HepG2 (cell line): ENCODE data around the gene NR2F6. TPM values are rescaled to one million over a fixed set of nuclear protein-coding genes. Genes with fewer than 3 reads are reported as not detected.

Source experiments
- FOXP1 ChIP-seq, 2 experiments: fragments of 450-650 bp in 1 of 2; IDR thresholded peaks; 2 replicates each; pipeline ENCODE4 v1.6.1; 2017 to 2018; ENCODE audit warnings: antibody characterized with exemption in 1 of 2
- GFI1 ChIP-seq: sonication (generic); formaldehyde crosslinking; IDR thresholded peaks from 2 replicates; pipeline ENCODE4 v1.5.0; 2020; ENCODE audit warnings: missing genetic modification reagents, mild to moderate bottlenecking, borderline replicate concordance
- NR2F6 ChIP-seq, 2 experiments: IDR thresholded peaks; 2 replicates each; pipeline ENCODE4 v1.6.1; 2016; ENCODE audit warnings: antibody characterized with exemption in 1 of 2, mild to moderate bottlenecking in 1 of 2
- RFXANK ChIP-seq: IDR thresholded peaks from 2 replicates; pipeline ENCODE4 v1.6.1; 2016
- SRSF4 ChIP-seq: fragments of 200-400 bp; formaldehyde crosslinking; IDR thresholded peaks from one replicate; pipeline ENCODE4 v1.6.1; 2018; ENCODE audit warnings: mild to moderate bottlenecking, low read depth, low read length, moderate library complexity; ENCODE audit not compliant: poor library complexity, severe bottlenecking
- ZNF629 ChIP-seq: sonication (generic); formaldehyde crosslinking; conservative IDR thresholded peaks from 2 replicates; pipeline ENCODE4 v1.5.0; 2020; ENCODE audit warnings: missing genetic modification reagents
- polyA plus RNA-seq, 8 experiments: library from polyadenylated mRNA; depleted of rRNA in 3 of 8; stranded (reverse) in 7 of 8; unstranded in 1 of 8; fragments of >200 nt; fragmentation: Illumina TruSeq in 4 of 8; extraction: Trizol in 4 of 8; gene quantifications; 2 replicates each; pipeline versions ENCODE4 v1.2.1 to v1.2.3, GENCODE V29; 2011 to 2016; ENCODE audit warnings: low read depth in 4 of 8, missing spikeins in 1 of 8, mixed read lengths in 1 of 8; ENCODE audit not compliant: insufficient read depth in 1 of 8
- total RNA-seq, 5 experiments: library from RNA; depleted of rRNA; stranded (reverse); fragments of >200 nt; fragmentation: Illumina TruSeq; extraction: Trizol; gene quantifications; 2 replicates each; pipeline ENCODE4 v1.2.3, GENCODE V29; 2016; ENCODE audit warnings: low read depth in 1 of 5
- TF ChIP-seq, protein P1 (sequence below): sonication (generic); formaldehyde crosslinking; IDR thresholded peaks from 2 replicates; pipeline ENCODE4 v1.9.0; 2021; ENCODE audit warnings: mild to moderate bottlenecking, missing genetic modification reagents
- TF ChIP-seq, protein P2 (sequence below): sonication (generic); formaldehyde crosslinking; IDR thresholded peaks from 2 replicates; pipeline ENCODE4 v1.5.0; 2020; ENCODE audit warnings: mild to moderate bottlenecking, missing genetic modification reagents, borderline replicate concordance
- TF ChIP-seq, protein P3 (sequence below): IDR thresholded peaks from 2 replicates; pipeline ENCODE4 v1.6.1; 2018; ENCODE audit warnings: missing genetic modification reagents
- TF ChIP-seq, protein P4 (sequence below): sonication (generic); formaldehyde crosslinking; IDR thresholded peaks from 2 replicates; pipeline ENCODE4 v1.5.0; 2020; ENCODE audit warnings: missing genetic modification reagents, mild to moderate bottlenecking, borderline replicate concordance

The NR2F6 gene
- total and polyA plus RNA-seq, 2 of the 13 experiments (the other 11 are each of a cell fraction or from before 2014, with no cell fraction given): 30.9 to 72.4 TPM

DNA sequence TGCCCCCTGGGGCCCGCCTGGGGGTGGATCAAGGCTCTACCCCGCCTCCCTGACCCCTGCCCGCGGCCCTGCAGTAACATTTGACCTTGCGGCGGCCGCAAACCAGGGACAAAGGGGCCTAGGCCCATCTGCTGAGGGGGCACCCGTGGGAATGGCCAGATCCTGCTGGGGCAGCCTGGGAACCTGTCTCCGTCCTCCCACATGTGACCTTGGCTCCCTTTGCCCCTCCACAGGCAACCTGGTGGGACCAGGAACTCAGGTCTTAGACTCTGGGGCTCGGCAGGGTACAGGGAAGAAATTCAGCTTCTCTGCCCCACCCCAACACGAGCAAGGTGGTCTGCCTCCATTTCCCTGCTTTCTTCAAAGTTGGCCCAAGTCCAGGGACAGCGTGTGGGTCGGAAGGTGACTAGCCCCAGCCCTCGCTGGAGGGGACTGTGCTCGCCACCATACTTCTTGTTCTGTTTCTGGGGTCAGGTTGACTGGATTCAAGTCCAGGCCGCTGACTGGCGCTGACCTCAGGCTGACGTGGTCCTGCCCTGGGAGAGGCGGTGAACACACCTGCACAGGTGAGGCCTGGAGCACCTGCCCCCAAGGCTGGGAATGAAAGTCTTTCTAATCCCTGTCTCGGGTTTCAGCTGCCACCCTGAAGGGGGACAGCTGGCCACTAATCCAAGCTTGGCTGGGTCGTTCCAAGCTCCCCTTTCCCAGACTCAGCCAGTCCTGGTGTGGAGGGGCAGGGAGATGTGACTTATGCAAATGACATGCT is 2.5 kb upstream of the NR2F6 start (continued):
- TF ChIP-seq, protein P1, sequence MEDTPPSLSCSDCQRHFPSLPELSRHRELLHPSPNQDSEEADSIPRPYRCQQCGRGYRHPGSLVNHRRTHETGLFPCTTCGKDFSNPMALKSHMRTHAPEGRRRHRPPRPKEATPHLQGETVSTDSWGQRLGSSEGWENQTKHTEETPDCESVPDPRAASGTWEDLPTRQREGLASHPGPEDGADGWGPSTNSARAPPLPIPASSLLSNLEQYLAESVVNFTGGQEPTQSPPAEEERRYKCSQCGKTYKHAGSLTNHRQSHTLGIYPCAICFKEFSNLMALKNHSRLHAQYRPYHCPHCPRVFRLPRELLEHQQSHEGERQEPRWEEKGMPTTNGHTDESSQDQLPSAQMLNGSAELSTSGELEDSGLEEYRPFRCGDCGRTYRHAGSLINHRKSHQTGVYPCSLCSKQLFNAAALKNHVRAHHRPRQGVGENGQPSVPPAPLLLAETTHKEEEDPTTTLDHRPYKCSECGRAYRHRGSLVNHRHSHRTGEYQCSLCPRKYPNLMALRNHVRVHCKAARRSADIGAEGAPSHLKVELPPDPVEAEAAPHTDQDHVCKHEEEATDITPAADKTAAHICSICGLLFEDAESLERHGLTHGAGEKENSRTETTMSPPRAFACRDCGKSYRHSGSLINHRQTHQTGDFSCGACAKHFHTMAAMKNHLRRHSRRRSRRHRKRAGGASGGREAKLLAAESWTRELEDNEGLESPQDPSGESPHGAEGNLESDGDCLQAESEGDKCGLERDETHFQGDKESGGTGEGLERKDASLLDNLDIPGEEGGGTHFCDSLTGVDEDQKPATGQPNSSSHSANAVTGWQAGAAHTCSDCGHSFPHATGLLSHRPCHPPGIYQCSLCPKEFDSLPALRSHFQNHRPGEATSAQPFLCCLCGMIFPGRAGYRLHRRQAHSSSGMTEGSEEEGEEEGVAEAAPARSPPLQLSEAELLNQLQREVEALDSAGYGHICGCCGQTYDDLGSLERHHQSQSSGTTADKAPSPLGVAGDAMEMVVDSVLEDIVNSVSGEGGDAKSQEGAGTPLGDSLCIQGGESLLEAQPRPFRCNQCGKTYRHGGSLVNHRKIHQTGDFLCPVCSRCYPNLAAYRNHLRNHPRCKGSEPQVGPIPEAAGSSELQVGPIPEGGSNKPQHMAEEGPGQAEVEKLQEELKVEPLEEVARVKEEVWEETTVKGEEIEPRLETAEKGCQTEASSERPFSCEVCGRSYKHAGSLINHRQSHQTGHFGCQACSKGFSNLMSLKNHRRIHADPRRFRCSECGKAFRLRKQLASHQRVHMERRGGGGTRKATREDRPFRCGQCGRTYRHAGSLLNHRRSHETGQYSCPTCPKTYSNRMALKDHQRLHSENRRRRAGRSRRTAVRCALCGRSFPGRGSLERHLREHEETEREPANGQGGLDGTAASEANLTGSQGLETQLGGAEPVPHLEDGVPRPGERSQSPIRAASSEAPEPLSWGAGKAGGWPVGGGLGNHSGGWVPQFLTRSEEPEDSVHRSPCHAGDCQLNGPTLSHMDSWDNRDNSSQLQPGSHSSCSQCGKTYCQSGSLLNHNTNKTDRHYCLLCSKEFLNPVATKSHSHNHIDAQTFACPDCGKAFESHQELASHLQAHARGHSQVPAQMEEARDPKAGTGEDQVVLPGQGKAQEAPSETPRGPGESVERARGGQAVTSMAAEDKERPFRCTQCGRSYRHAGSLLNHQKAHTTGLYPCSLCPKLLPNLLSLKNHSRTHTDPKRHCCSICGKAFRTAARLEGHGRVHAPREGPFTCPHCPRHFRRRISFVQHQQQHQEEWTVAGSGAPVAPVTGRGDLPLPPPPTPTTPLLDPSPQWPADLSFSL (CRISPR knock-in tag): 0 out of 2 replicates have a peak, but pooled peaks have one; percentile 54
- TF ChIP-seq RFXANK (CRISPR knock-in tag) (no peak), SRSF4 (no peak), GFI1 (CRISPR knock-in tag) (peak; percentile 95), FOXP1 (IDR thresholded peaks at IDR 0.05) (no peak), FOXP1 (CRISPR knock-in tag; IDR thresholded peaks at IDR 0.05) (peak; percentile 72), NR2F6 (IDR thresholded peaks at IDR 0.05) (peak; percentile 100), NR2F6 (CRISPR knock-in tag; IDR thresholded peaks at IDR 0.05) (peak; percentile 100), ZNF629 (no peak; the same call in 1 of the 2 replicates)
- TF ChIP-seq, protein P2, sequence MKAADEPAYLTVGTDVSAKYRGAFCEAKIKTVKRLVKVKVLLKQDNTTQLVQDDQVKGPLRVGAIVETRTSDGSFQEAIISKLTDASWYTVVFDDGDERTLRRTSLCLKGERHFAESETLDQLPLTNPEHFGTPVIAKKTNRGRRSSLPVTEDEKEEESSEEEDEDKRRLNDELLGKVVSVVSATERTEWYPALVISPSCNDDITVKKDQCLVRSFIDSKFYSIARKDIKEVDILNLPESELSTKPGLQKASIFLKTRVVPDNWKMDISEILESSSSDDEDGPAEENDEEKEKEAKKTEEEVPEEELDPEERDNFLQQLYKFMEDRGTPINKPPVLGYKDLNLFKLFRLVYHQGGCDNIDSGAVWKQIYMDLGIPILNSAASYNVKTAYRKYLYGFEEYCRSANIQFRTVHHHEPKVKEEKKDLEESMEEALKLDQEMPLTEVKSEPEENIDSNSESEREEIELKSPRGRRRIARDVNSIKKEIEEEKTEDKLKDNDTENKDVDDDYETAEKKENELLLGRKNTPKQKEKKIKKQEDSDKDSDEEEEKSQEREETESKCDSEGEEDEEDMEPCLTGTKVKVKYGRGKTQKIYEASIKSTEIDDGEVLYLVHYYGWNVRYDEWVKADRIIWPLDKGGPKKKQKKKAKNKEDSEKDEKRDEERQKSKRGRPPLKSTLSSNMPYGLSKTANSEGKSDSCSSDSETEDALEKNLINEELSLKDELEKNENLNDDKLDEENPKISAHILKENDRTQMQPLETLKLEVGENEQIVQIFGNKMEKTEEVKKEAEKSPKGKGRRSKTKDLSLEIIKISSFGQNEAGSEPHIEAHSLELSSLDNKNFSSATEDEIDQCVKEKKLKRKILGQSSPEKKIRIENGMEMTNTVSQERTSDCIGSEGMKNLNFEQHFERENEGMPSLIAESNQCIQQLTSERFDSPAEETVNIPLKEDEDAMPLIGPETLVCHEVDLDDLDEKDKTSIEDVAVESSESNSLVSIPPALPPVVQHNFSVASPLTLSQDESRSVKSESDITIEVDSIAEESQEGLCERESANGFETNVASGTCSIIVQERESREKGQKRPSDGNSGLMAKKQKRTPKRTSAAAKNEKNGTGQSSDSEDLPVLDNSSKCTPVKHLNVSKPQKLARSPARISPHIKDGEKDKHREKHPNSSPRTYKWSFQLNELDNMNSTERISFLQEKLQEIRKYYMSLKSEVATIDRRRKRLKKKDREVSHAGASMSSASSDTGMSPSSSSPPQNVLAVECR: peak; percentile 86; the same call in 1 of the 2 replicates
- TF ChIP-seq, protein P3, sequence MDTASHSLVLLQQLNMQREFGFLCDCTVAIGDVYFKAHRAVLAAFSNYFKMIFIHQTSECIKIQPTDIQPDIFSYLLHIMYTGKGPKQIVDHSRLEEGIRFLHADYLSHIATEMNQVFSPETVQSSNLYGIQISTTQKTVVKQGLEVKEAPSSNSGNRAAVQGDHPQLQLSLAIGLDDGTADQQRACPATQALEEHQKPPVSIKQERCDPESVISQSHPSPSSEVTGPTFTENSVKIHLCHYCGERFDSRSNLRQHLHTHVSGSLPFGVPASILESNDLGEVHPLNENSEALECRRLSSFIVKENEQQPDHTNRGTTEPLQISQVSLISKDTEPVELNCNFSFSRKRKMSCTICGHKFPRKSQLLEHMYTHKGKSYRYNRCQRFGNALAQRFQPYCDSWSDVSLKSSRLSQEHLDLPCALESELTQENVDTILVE: peak; percentile 75; the same call in 1 of the 2 replicates
- TF ChIP-seq, protein P4, sequence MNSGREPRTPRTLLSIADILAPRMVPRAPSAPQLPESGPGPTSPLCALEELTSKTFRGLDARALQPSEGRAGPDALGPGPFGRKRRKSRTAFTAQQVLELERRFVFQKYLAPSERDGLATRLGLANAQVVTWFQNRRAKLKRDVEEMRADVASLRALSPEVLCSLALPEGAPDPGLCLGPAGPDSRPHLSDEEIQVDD (CRISPR knock-in tag): no peak
